B cell (primary cell): ENCODE results near the gene KLHL36. TPM values are rescaled to one million over a fixed set of nuclear protein-coding genes. Genes with fewer than 3 reads are reported as not detected.

Experiments used
- ATAC-seq: fragments of 200-7000 bp; cut with Tn5 transposase; one replicate; pipeline ENCODE4 v1.10.0; 2021; ENCODE audit warnings: low read depth, mild to moderate bottlenecking, moderate number of reproducible peaks, moderate library complexity
- CTCF ChIA-PET: fragments of 350-600 bp; sonication (Branson Sonifier 250); formaldehyde crosslinking; loops from one replicate; lab custom pipeline; 2021; ENCODE audit warnings: antibody characterized with exemption, inconsistent platforms; lab: Charles Lee
- POLR2A ChIA-PET: fragments of 350-600 bp; sonication (Branson Sonifier 250); formaldehyde crosslinking; loops from one replicate; lab custom pipeline; 2021; ENCODE audit warnings: antibody characterized with exemption; lab: Charles Lee
- DNase-seq: peaks from one replicate; pipeline ENCODE4 v3.0.0; 2013
- H2AFZ ChIP-seq: 2 replicates; pipeline ENCODE4 v1.6.1; 2012; ENCODE audit warnings: mild to moderate bottlenecking, low read depth, low read length; ENCODE audit not compliant: insufficient read depth, poor library complexity, severe bottlenecking
- H3K27ac ChIP-seq, 2 donors: 1 replicate in 1 of 2; 2 replicates in 1 of 2; pipeline ENCODE4 v1.5.1; 2012 to 2013; ENCODE audit warnings: low read length in 2 of 2, mild to moderate bottlenecking in 2 of 2, moderate library complexity in 1 of 2
- H3K27me3 ChIP-seq, 4 experiments: fragments of 200-600 bp in 1 of 4; sonication (generic) in 1 of 4; replicated peaks in 1 of 4; 1 replicate in 2 of 4; 2 replicates in 2 of 4; pipeline versions ENCODE4 v1.6.1 to v1.7.0; 2013 to 2016; ENCODE audit warnings: low read length in 3 of 4, mild to moderate bottlenecking in 2 of 4, mixed read lengths in 1 of 4, moderate library complexity in 1 of 4; ENCODE audit not compliant: insufficient read depth in 4 of 4, control insufficient read depth in 3 of 4; ENCODE audit errors: control extremely low read depth in 1 of 4
- H3K36me3 ChIP-seq, 2 experiments: replicated peaks in 1 of 2; 1 replicate in 1 of 2; 2 replicates in 1 of 2; pipeline versions ENCODE4 v1.6.1 to v1.7.1; 2013; ENCODE audit warnings: low read length in 1 of 2; ENCODE audit not compliant: insufficient read depth in 2 of 2, control insufficient read depth in 1 of 2; ENCODE audit errors: control extremely low read depth in 1 of 2, extremely low read depth in 1 of 2
- H3K4me1 ChIP-seq, 2 donors: fragments of 200-600 bp in 1 of 2; sonication (generic) in 1 of 2; 1 replicate in 1 of 2; 2 replicates in 1 of 2; pipeline versions ENCODE4 v1.5.1 to v1.6.1; 2013 to 2017; ENCODE audit warnings: low read length in 2 of 2; ENCODE audit not compliant: control insufficient read depth in 2 of 2, insufficient read depth in 2 of 2
- H3K4me2 ChIP-seq: replicated peaks from 2 replicates; pipeline ENCODE3; 2012; ENCODE audit warnings: mild to moderate bottlenecking, low read depth, low read length; ENCODE audit not compliant: poor library complexity, severe bottlenecking
- H3K4me3 ChIP-seq, 5 experiments: fragments of 200-600 bp in 1 of 5; sonication (generic) in 1 of 5; 1 replicate in 3 of 5; 2 replicates in 2 of 5; pipeline versions ENCODE4 v1.5.1 to v1.7.0; 2011 to 2016; ENCODE audit warnings: low read length in 4 of 5, mild to moderate bottlenecking in 4 of 5, low read depth in 2 of 5, control low read depth in 1 of 5, moderate library complexity in 1 of 5; ENCODE audit not compliant: insufficient read depth in 1 of 5; ENCODE audit errors: control extremely low read depth in 1 of 5, extremely low read depth in 1 of 5
- H3K79me2 ChIP-seq: fragments of 200-600 bp; sonication (generic); one replicate; pipeline ENCODE4 v1.6.0; 2016; ENCODE audit warnings: low read length; ENCODE audit not compliant: control insufficient read depth, insufficient read depth
- H3K9ac ChIP-seq: fragments of 200-600 bp; sonication (generic); 2 replicates; pipeline ENCODE4 v1.6.1; 2017; ENCODE audit warnings: mild to moderate bottlenecking, low read length, moderate library complexity
- H3K9me3 ChIP-seq, 3 donors: one replicate each; pipeline versions ENCODE4 v1.6.1 to v1.7.1; 2013; ENCODE audit warnings: low read length in 2 of 3; ENCODE audit not compliant: control insufficient read depth in 2 of 3, insufficient read depth in 1 of 3; ENCODE audit errors: control extremely low read depth in 1 of 3
- H4K20me1 ChIP-seq: 2 replicates; pipeline ENCODE4 v1.6.0; 2012; ENCODE audit warnings: mild to moderate bottlenecking, low read length; ENCODE audit not compliant: insufficient read depth, control insufficient read depth, poor library complexity, severe bottlenecking
- H3K27ac Mint-ChIP-seq: one replicate; pipeline ENCODE4 v1.8.0; 2021; ENCODE audit warnings: mixed read lengths
- H3K27me3 Mint-ChIP-seq: one replicate; pipeline ENCODE4 v1.8.0; 2021; ENCODE audit warnings: mixed read lengths
- H3K4me1 Mint-ChIP-seq: one replicate; pipeline ENCODE4 v1.8.0; 2021; ENCODE audit warnings: mixed read lengths
- H3K4me3 Mint-ChIP-seq: one replicate; pipeline ENCODE4 v1.8.0; 2021; ENCODE audit warnings: mixed read lengths
- H3K9me3 Mint-ChIP-seq: one replicate; pipeline ENCODE4 v1.8.0; 2022; ENCODE audit warnings: mixed read lengths; ENCODE audit not compliant: insufficient read depth
- CTCF ChIP-seq: fragments of 200-600 bp; IDR thresholded peaks from one replicate; pipeline ENCODE4 v1.8.0; 2022; ENCODE audit warnings: antibody characterized with exemption, mild to moderate bottlenecking
- EZH2 ChIP-seq: IDR thresholded peaks from 2 replicates; pipeline ENCODE4 v1.6.1; 2012; ENCODE audit warnings: borderline replicate concordance, low read depth, mild to moderate bottlenecking, moderate library complexity, low read length; ENCODE audit not compliant: insufficient read depth, poor library complexity, severe bottlenecking
- WGBS: methylation state at CpG from one replicate; pipeline ENCODE4 v1.1.5; 2013; ENCODE audit warnings: missing lambda C conversion rate; ENCODE audit not compliant: insufficient coverage; 5-methylcytosine and 5-hydroxymethylcytosine counted together
- intact Hi-C: fragments of 100-400 bp; cut with micrococcal nuclease; formaldehyde crosslinking; loops from one replicate; pipeline ENCODE4 v1.10.0; 2022
- polyA plus RNA-seq: library from polyadenylated mRNA; depleted of rRNA; stranded (reverse); fragments of >200 nt; gene quantifications from 2 replicates; pipeline ENCODE4 v1.2.3, GENCODE V29; 2012
- total RNA-seq, 2 donors: library from RNA; stranded (reverse); fragments of 120-200 nt in 1 of 2; gene quantifications; 1 replicate in 1 of 2; 2 replicates in 1 of 2; pipeline versions ENCODE4 v1.2.3 to v1.2.4, GENCODE V29; 2013 to 2022

KLHL36 gene
- total and polyA plus RNA-seq, 2 donors (not counting 1 experiment from before 2014, with no cell fraction given): 90.3 to 135 TPM

- ATAC-seq (peak; percentile 96), DNase-seq (peak; percentile 82)
- Histone ChIP-seq H3K36me3 (peaks cover 0 to 3% of the 10 kb centered on the region in 2 experiments), H3K27me3 (no peaks in the 10 kb centered on the region), H3K4me3 (no peak overlapping the region), H4K20me1 (peaks cover 8% of the 10 kb centered on the region), H3K9me3 (no peaks in the 10 kb centered on the region), H3K4me1 (peaks cover 0 to 15% of the 10 kb centered on the region in 2 donors), H3K79me2 (no peaks in the 10 kb centered on the region), H3K9ac (no peak overlapping the region), H2AFZ (peak overlapping the region; percentile 19), H3K4me2 (peak overlapping the region; percentile 46), H3K27ac (no peak overlapping the region)
- Mint-ChIP-seq H3K4me3 (no peak overlapping the region), H3K27ac (peak overlapping the region; percentile 28), H3K4me1 (peaks cover 10% of the 10 kb centered on the region), H3K27me3 (peaks cover 3% of the 10 kb centered on the region), H3K9me3 (no peaks in the 10 kb centered on the region)
- ChIA-PET CTCF (interaction anchor here (0.6 to 4.4 kb wide), 41 partner anchors 9 to 299 kb away, joined by 3 to 108 read pairs (median 5); partner anchors contain the start of gene KLHL36), POLR2A (interaction anchor here (0.7 to 1.0 kb wide), 4 partner anchors 9 to 66 kb away, joined by 3 to 6 read pairs (median 4); no protein-coding TSS in a partner anchor)
- TF ChIP-seq CTCF (peak; percentile 91), EZH2 (no peak)
- intact Hi-C loops: loop anchor here (1.0 to 2.0 kb wide), 4 partner anchors 28 to 66 kb away; no protein-coding TSS in a partner anchor
- WGBS: 43% methylated on average over 16 of the region's 26 CpGs
Observed at GRCh38 chr16:84672276-84673202, 24.2 kb downstream of the KLHL36 start.
